OCI-LY1 (cell line): ENCODE measurements around the gene CD81.

ENCODE experiments used
- H2AFZ ChIP-seq: fragments of 200-600 bp; sonication (generic), shearing (Covaris generic); 2 replicates; pipeline ENCODE4 v1.6.0; 2014; ENCODE audit warnings: antibody characterized with exemption, mild to moderate bottlenecking, low read length
- H3F3A ChIP-seq: fragments of 200-600 bp; sonication (generic), shearing (Covaris generic); 2 replicates; pipeline ENCODE4 v1.6.0; 2014; ENCODE audit warnings: mild to moderate bottlenecking, antibody characterized with exemption, low read length, moderate library complexity; ENCODE audit not compliant: insufficient read depth
- H3K27ac ChIP-seq: fragments of 200-600 bp; sonication (generic); 2 replicates; pipeline ENCODE4 v1.5.1; 2014; ENCODE audit warnings: low read length, mixed run types, mild to moderate bottlenecking, low read depth; ENCODE audit not compliant: poor library complexity, severe bottlenecking
- H3K27me3 ChIP-seq: fragments of 200-600 bp; sonication (generic); 2 replicates; pipeline ENCODE4 v1.6.0; 2014; ENCODE audit warnings: antibody characterized with exemption, mild to moderate bottlenecking, low read length, moderate library complexity; ENCODE audit not compliant: insufficient read depth
- H3K36me3 ChIP-seq: fragments of 200-600 bp; sonication (generic); 2 replicates; pipeline ENCODE4 v1.6.1; 2014; ENCODE audit warnings: mild to moderate bottlenecking, antibody characterized with exemption, low read length, moderate library complexity, mixed read lengths; ENCODE audit not compliant: insufficient read depth
- H3K4me1 ChIP-seq: fragments of 200-600 bp; sonication (generic); 2 replicates; pipeline ENCODE4 v1.5.1; 2014; ENCODE audit warnings: mild to moderate bottlenecking, low read length, moderate library complexity; ENCODE audit not compliant: insufficient read depth, severe bottlenecking
- H3K4me2 ChIP-seq: fragments of 200-600 bp; sonication (generic), shearing (Covaris generic); 2 replicates; pipeline ENCODE4 v1.6.1; 2014; ENCODE audit warnings: low read length
- H3K4me3 ChIP-seq: fragments of 200-600 bp; sonication (generic); 2 replicates; pipeline ENCODE4 v1.5.1; 2014; ENCODE audit warnings: low read length, low read depth, mild to moderate bottlenecking, mixed read lengths; ENCODE audit not compliant: poor library complexity, severe bottlenecking
- H3K79me2 ChIP-seq: fragments of 200-600 bp; shearing (Covaris generic); 2 replicates; pipeline ENCODE4 v1.6.1; 2016; ENCODE audit warnings: mixed run types, low read length, mixed read lengths; ENCODE audit not compliant: insufficient read depth
- H3K9ac ChIP-seq: fragments of 200-600 bp; sonication (generic), shearing (Covaris generic); 2 replicates; pipeline ENCODE4 v1.6.1; 2014; ENCODE audit warnings: mild to moderate bottlenecking, low read length, mixed read lengths
- H3K9me2 ChIP-seq: fragments of 200-600 bp; sonication (generic), shearing (Covaris generic); 2 replicates; pipeline ENCODE4 v1.6.1; 2014; ENCODE audit warnings: low read depth, mild to moderate bottlenecking, low read length, mixed read lengths
- H3K9me3 ChIP-seq: fragments of 200-600 bp; shearing (Covaris generic); 2 replicates; pipeline ENCODE4 v1.6.1; 2014; ENCODE audit warnings: low read length, mixed read lengths
- H4K20me1 ChIP-seq: fragments of 200-600 bp; sonication (generic), shearing (Covaris generic); 2 replicates; pipeline ENCODE4 v1.6.0; 2016; ENCODE audit warnings: mild to moderate bottlenecking, low read length; ENCODE audit not compliant: insufficient read depth
- CTCF ChIP-seq: fragments of 200-600 bp; sonication (generic), shearing (Covaris generic); IDR thresholded peaks from 2 replicates; pipeline ENCODE4 v1.5.1; 2017; ENCODE audit warnings: mild to moderate bottlenecking, antibody characterized with exemption, low read length, moderate library complexity, mixed read lengths
- EZH2 ChIP-seq: fragments of 200-600 bp; sonication (generic), shearing (Covaris generic); IDR thresholded peaks from 2 replicates; pipeline ENCODE4 v1.8.0; 2017; ENCODE audit warnings: borderline replicate concordance, mixed run types, mild to moderate bottlenecking, antibody characterized with exemption, low read length, moderate library complexity, mixed read lengths

CD81 gene

GRCh38 chr11:2365571-2366210 is 11.4 kb upstream of the CD81 start:
- Histone ChIP-seq H3K4me2 (no peak overlapping the region), H2AFZ (no peak overlapping the region), H4K20me1 (no peaks in the 10 kb centered on the region), H3K4me3 (no peak overlapping the region), H3K9me3 (no peaks in the 10 kb centered on the region), H3K4me1 (no peaks in the 10 kb centered on the region), H3K9ac (no peak overlapping the region), H3F3A (no peaks in the 10 kb centered on the region), H3K27me3 (0 out of 2 replicates have a peak, but pooled peaks cover 3% of the 10 kb centered on the region), H3K9me2 (no peaks in the 10 kb centered on the region), H3K36me3 (no peaks in the 10 kb centered on the region), H3K79me2 (no peaks in the 10 kb centered on the region), H3K27ac (no peak overlapping the region)
- TF ChIP-seq EZH2: no peak
- TF ChIP-seq CTCF: no peak

GRCh38 chr11:2366276-2366675 is 10.8 kb upstream of the CD81 start:
- 0 out of 2 replicates have a peak, but pooled peaks cover 3% of the 10 kb centered on the region for H3K27me3 ChIP-seq
- H2AFZ ChIP-seq: no peak overlapping the region
- no peaks in the 10 kb centered on the region for H4K20me1 ChIP-seq
- no peaks in the 10 kb centered on the region for H3K9me3 ChIP-seq
- H3K4me1 ChIP-seq: no peaks in the 10 kb centered on the region
- no peaks in the 10 kb centered on the region for H3F3A ChIP-seq
- H3K79me2 ChIP-seq: no peaks in the 10 kb centered on the region
- H3K9me2 ChIP-seq: no peaks in the 10 kb centered on the region
- TF ChIP-seq EZH2: no peak
- TF ChIP-seq CTCF: no peak
- no peak overlapping the region for H3K9ac ChIP-seq
- no peak overlapping the region for H3K4me3 ChIP-seq
- H3K27ac ChIP-seq: no peak overlapping the region
- H3K36me3 ChIP-seq: no peaks in the 10 kb centered on the region
- H3K4me2 ChIP-seq: no peak overlapping the region

- Histone ChIP-seq H4K20me1 (no peaks in the 10 kb centered on the region), H3K4me3 (no peak overlapping the region), H3K9ac (no peak overlapping the region), H3K79me2 (no peaks in the 10 kb centered on the region), H3K27me3 (0 out of 2 replicates have a peak, but pooled peaks cover 3% of the 10 kb centered on the region), H3K4me2 (no peak overlapping the region), H2AFZ (no peak overlapping the region), H3K9me2 (no peaks in the 10 kb centered on the region), H3F3A (no peaks in the 10 kb centered on the region), H3K9me3 (no peaks in the 10 kb centered on the region), H3K27ac (no peak overlapping the region), H3K4me1 (no peaks in the 10 kb centered on the region), H3K36me3 (no peaks in the 10 kb centered on the region)
- TF ChIP-seq CTCF (no peak), EZH2 (no peak)
These were observed 10.4 kb upstream of the CD81 start for GRCh38 chr11:2366733-2367132.
